Suppressor macrophage (primary cell): Measurements from ENCODE around the gene TNNT3.
"Not testable (repeated sequence)": the region's sequence is repeated elsewhere in the genome, so short reads cannot be mapped to it uniquely, and the experiment has no call there.

ENCODE experiments used
- DNase-seq, 4 experiments: peaks; one replicate each; pipeline ENCODE4 v3.0.0-alpha.2; 2020 to 2022
- total RNA-seq, 17 experiments: gene quantifications; one replicate each; lab custom pipeline; 2026; ENCODE audit warnings: mixed read lengths in 6 of 17, inconsistent platforms in 3 of 17; lab: John Stamatoyannopoulos, UW

The TNNT3 gene
- 0 to 2.0 (median 0.22) reads per million in 17 experiments for total RNA-seq

GRCh38 chr11:1919391-1920127, at the start of gene TNNT3:
Gene TNNT3 (plus strand): TSS chr11:1919703. CDS start chr11:1922875, 3,172 bp downstream.
- peak in 2 of 4 experiments; percentile 36 to 39 for DNase-seq

- DNase-seq, result no peak
Observed at GRCh38 chr11:1870326-1870696, 49.2 kb upstream of the TNNT3 start.

- no peak for DNase-seq
Observed at GRCh38 chr11:1870721-1871466, 48.6 kb upstream of the TNNT3 start.

DNA sequence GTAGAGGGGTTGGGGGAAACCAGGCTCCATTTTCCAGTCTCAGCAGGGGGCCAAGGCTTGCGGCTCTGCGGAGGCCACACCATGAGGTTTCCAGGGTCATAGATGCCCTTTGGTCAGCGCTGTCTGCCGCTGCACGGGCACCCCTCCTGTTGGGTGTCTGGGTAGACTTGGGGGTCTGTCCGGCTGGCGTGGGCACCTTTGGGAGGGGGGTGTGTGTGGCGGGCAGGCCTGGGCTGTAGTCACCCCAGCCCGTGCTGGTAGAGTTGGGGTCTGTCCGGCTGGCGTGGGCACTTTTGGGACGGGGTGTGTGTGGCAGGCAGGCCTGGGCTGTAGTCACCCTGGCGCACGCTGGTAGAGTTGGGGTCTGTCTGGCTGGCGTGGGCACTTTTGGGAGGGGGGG, 48.0 kb upstream of the TNNT3 start:
- DNase-seq, result no peak

DNA sequence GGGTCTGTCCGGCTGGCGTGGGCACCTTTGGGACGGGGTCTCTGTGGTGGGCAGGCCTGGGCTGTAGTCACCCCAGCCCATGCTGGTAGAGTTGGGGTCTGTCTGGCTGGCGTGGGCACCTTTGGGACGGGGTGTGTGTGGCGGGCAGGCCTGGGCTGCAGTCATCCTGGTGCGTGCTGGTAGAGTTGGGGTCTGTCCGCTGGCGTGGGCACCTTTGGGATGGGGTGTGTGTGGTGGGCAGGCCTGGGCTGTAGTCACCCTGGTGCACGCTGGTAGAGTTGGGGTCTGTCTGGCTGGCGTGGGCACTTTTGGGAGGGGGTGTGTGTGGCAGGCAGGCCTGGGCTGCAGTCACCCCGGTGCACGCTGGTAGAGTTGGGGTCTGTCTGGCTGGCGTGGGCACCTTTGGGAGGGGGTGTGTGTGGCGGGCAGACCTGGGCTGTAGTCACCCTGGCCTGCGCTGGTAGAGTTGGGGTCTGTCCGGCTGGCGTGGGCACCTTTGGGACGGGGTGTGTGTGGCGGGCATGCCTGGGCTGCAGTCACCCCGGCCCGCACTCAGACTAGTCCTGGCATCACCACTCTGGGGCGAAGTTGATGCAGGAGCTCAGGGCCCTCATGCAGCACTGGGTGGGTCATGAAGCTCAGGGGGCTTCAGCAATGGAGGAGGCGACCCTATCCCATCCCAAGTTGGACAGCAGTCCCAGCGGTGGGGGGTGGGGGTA, 47.1 kb upstream of the TNNT3 start:
- no peak for DNase-seq

GRCh38 chr11:1873048-1873812, 46.3 kb upstream of the TNNT3 start:
- no peak for DNase-seq

GRCh38 chr11:1873813-1874150, 45.7 kb upstream of the TNNT3 start:
- DNase-seq, result not testable (repeated sequence)

DNA sequence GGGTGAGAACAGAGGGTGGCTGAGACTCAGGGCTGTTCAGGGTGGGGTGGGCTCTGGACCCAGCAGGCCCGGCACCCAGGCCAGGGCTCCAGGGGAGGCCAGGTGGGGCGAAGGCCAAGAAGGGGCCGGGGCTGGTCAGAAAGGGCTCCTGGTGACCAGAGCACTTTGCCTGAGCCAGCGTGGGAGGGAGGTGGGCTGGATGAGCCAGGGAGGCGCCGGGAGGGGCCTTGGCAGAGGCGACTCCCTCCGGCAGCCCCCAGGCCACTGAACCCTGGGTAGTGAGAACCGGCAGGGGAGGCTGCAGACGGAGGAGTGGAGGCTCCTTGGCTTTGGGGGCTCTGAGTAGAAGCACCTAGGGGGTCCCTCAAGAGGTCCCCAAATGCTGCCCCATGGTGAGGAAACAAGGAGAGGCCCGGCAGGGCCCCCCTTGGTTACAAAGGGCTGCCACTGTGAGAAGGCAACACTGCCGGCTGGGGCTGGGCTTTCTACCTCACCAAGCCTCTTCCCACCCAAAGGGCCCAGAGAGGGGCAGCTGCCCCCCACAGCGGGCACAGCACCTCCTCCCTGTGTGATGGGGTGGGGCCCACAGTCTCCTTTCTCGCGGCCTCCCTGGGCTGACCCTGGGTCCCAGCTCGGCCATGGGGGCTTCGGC, 44.9 kb upstream of the TNNT3 start:
- not testable (repeated sequence) for DNase-seq

DNA sequence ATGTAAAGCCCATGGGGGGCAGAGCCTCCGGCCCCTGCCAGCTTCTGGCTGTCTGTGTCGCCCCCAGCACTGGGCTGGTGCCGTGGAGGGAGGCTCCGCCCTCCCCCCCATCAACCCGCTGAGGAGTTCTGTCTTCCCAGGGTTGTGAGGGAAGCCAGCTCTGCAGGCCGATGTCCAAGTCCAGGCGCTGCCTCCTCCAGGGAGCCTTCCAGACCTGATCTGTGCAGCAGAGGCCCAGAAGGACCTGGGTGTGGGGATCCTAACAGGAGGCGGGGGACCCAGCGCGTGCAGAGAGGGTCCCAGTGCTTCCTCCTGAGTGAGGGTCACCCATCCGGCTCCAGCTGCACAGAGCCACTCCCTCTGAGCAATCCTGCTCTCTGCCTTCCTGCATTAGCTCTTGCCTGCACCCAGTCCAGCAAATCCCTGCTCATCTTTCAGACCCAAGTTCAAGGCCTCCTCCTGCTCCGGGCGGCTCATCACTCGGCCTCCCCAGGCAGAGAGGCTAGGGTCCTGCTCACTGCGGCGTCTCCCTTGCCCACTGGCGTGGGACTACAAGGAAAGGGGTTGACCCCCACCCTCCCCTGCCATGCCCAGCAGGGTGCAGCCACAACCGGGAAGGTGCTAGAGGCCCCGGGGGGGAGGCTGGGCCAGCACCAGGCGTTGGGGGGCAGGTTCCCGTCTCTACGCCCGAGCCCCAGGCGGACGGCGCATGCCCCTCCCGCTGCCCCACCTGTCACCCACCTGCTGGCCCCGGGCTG, 44.2 kb upstream of the TNNT3 start:
- DNase-seq, result no peak

DNA sequence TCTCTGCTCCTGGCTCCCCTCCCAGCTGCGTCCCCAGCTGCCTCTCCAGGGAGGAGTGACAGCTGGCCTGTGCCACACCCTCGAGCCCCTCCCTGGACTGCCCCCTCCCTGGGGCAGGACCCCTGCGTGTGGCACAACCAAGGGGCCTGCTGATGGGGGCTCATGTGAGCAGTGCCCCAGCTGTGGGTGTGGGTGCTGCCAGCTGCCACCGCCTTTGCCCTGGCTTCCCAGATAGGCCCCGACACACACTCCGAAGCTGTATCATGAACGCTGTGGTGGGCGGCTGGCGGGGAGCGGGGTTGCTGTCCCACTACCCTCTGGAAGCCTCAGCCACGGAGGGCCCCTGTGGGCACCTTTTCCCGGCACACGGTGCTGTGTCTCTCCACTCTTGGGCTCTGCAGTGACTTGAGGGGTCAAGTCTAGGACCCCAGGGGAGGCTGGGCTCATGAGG, 43.6 kb upstream of the TNNT3 start:
- DNase-seq, result not testable (repeated sequence)

DNA sequence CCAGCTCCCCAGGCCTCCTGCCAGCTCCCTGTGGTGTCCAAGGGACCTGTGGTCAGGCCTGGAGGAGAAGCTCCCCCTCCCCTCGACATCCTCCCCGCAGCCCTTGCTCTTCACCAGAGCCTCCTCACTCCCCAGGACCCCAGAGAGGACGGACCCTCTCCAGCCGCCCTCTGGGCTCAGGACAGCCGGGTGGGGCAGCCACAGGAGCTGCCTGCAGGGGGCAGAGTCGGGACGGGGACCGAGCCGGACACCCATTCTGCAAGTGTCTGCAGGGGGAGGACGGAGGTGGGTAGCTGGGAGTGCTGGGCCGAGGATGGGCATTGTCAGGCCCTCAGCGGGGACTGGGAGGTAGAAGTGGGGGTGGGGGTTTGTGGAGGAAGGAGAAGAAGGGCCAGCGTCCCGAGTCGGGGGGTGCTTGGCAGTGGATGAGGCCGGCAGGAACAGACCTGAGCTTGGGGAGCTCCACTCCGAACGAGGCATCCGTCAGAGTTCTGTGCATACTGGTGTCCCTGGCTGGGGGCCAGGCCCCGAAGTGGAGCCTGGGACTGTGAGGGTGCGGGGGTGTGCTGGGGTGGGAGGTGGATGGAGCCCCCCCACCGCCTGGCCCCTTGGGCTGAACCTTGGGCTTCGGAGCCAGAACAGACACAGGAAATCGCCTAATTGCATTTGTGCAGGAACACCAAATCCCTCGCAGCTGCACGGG, 43.0 kb upstream of the TNNT3 start:
- peak in 2 of 4 experiments; percentile 59 to 67 for DNase-seq

- no peak for DNase-seq
Observed at GRCh38 chr11:1877211-1878136, 42.0 kb upstream of the TNNT3 start.

GRCh38 chr11:1878137-1879031, 41.1 kb upstream of the TNNT3 start:
- DNase-seq, result no peak

GRCh38 chr11:1879342-1879940, 40.1 kb upstream of the TNNT3 start:
- no peak for DNase-seq

DNA sequence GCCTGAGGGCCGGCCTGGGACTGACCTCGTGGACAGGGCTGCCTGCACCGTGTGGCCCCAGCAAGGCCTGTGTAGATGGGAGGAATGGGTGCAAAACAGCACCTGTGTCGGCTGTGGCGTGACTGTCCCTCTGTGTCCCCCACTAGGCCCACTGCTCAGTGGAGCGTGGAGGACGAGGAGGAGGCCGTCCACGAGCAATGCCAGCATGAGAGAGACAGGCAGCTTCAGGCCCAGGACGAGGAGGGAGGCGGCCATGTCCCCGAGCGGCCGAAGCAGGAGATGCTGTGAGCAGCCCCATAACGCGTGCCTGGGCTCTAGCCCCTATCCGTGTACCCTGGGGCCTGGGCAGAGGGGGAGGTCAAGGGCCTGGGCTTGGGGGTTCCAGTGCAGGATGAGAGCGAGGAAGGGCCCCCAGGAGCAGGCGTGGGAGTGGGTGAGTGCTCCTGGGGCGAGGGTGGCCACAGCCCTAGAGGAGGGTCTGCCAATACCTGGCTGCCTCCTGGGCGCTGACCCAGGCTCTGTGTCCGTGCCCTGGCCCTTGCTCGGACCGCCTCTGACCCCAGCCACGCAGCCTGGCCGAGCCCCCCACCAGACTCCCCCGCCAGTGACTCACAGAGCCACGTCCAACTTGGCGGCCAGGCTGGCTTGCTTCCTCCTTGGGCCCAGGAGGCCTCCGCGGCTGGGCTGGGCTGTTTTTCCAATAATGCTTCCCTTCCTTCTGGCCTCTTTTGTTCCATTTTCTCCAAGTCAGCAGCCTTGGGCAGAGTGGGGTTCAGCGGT, 39.4 kb upstream of the TNNT3 start:
- DNase-seq, result peak; percentile 57 to 79 (median 70)

GRCh38 chr11:1880746-1881441, 38.6 kb upstream of the TNNT3 start:
- no peak for DNase-seq
